HL-60 (cell line): Measurements from ENCODE around the gene GRIK2.

Experiments
- DNase-seq, 2 experiments: peaks; one replicate each; pipeline ENCODE4 v3.0.0-alpha.2; 2010 to 2020; ENCODE audit warnings: low read depth in 1 of 2, low spot score in 1 of 2
- H3K27ac ChIP-seq: fragments of 250-450 bp; sonication (Bioruptor Pico); replicated peaks from 2 replicates; pipeline ENCODE4 v1.5.1; 2020; ENCODE audit warnings: mild to moderate bottlenecking, moderate library complexity
- H3K27me3 ChIP-seq: fragments of 250-450 bp; sonication (Bioruptor Pico); 2 replicates; pipeline ENCODE4 v1.5.1; 2021; ENCODE audit warnings: mild to moderate bottlenecking, moderate library complexity; ENCODE audit not compliant: insufficient read depth, poor library complexity, severe bottlenecking
- H3K4me3 ChIP-seq: replicated peaks from 2 replicates; pipeline ENCODE4 v1.5.1; 2011; ENCODE audit warnings: mild to moderate bottlenecking, control low read depth, low read length; ENCODE audit not compliant: insufficient read depth
- CTCF ChIP-seq: IDR thresholded peaks from one replicate; pipeline ENCODE4 v1.5.1; 2011; ENCODE audit warnings: low read length, control low read depth, inconsistent platforms; ENCODE audit not compliant: insufficient read depth
- GABPA ChIP-seq: IDR thresholded peaks from 2 replicates; pipeline ENCODE4 v1.6.1; 2012; ENCODE audit warnings: low read depth
- POLR2AphosphoS5 ChIP-seq: IDR thresholded peaks from 2 replicates; pipeline ENCODE4 v1.6.1; 2012; ENCODE audit warnings: low read depth
- REST ChIP-seq: IDR thresholded peaks from 2 replicates; pipeline ENCODE4 v1.6.1; 2012; ENCODE audit warnings: low read depth; ENCODE audit not compliant: insufficient replicate concordance
- SPI1 ChIP-seq: IDR thresholded peaks from 2 replicates; pipeline ENCODE4 v1.6.1; 2012; ENCODE audit warnings: low read depth, mild to moderate bottlenecking, borderline replicate concordance

The GRIK2 gene

GRCh38 chr6:102039441-102039840 is 645.9 kb downstream of the GRIK2 start:
- DNase-seq: no peak
- TF ChIP-seq CTCF: no peak
- TF ChIP-seq GABPA: no peak
- TF ChIP-seq SPI1: no peak
- TF ChIP-seq REST: no peak
- no peak for TF ChIP-seq POLR2AphosphoS5
- Histone ChIP-seq H3K27me3 (no peaks in the 10 kb centered on the region), H3K4me3 (no peak overlapping the region), H3K27ac (no peak overlapping the region)

GRCh38 chr6:102051001-102051400 is 657.5 kb downstream of the GRIK2 start:
- DNase-seq: no peak
- TF ChIP-seq POLR2AphosphoS5 (no peak), GABPA (no peak), REST (no peak), CTCF (no peak), SPI1 (no peak)
- no peaks in the 10 kb centered on the region for H3K27me3 ChIP-seq
- H3K4me3 ChIP-seq: no peak overlapping the region
- H3K27ac ChIP-seq: no peak overlapping the region

- no peak overlapping the region for H3K27ac ChIP-seq
- TF ChIP-seq POLR2AphosphoS5 (no peak), SPI1 (no peak), CTCF (no peak), REST (no peak), GABPA (no peak)
- H3K4me3 ChIP-seq: no peak overlapping the region
- no peaks in the 10 kb centered on the region for H3K27me3 ChIP-seq
- no peak for DNase-seq
Measured at GRCh38 chr6:102051720-102052119, 658.2 kb downstream of the GRIK2 start.
